Measurements from ENCODE around the gene EIF4EBP3. TPM values are rescaled to one million over a fixed set of nuclear protein-coding genes. Genes with fewer than 3 reads are reported as not detected.
A peak's percentile ranks its signal among the peaks of the same experiment; 100 is the strongest.

The EIF4EBP3 gene
- polyA plus RNA-seq (2012; ENCODE audit: insufficient read length, low read depth): 13.2 TPM

GRCh38 chr5:140547508-140548299 is at the start of gene EIF4EBP3:
Gene EIF4EBP3, plus strand, starts transcription at chr5:140547662. Its CDS starts 76 bp downstream, at chr5:140547738.
- TF ChIP-seq REST (IDR thresholded peaks at IDR 0.05; ENCODE audit: insufficient read depth in 1 of 2, low read depth in 2 of 2, low read length in 2 of 2) (no peak), POLR2AphosphoS5 (IDR thresholded peaks at IDR 0.05; ENCODE audit: low read depth, low read length) (0 out of 2 replicates have a peak, but pooled peaks have one; percentile 41), SIN3A (IDR thresholded peaks at IDR 0.05; ENCODE audit: borderline replicate concordance, insufficient read depth, low read length) (peak; percentile 57; the same call in 1 of the 2 replicates), FOXP2 (optimal IDR thresholded peaks at IDR 0.05; ENCODE audit: borderline replicate concordance, extremely low read depth, extremely low read length, insufficient read depth) (peak; percentile 99)

- no peak for TF ChIP-seq SIN3A (IDR thresholded peaks at IDR 0.05; ENCODE audit: borderline replicate concordance, insufficient read depth, low read length)
- no peak for TF ChIP-seq REST (IDR thresholded peaks at IDR 0.05; ENCODE audit: insufficient read depth in 1 of 2, low read depth in 2 of 2, low read length in 2 of 2)
- no peak for TF ChIP-seq TAF1 (IDR thresholded peaks at IDR 0.05; ENCODE audit: borderline replicate concordance, insufficient read depth, low read length)
- no peak for TF ChIP-seq POLR2AphosphoS5 (IDR thresholded peaks at IDR 0.05; ENCODE audit: low read depth, low read length)
- no peak for TF ChIP-seq FOXP2 (optimal IDR thresholded peaks at IDR 0.05; ENCODE audit: borderline replicate concordance, extremely low read depth, extremely low read length, insufficient read depth)
Observed at GRCh38 chr5:140497897-140498296, 49.6 kb upstream of the EIF4EBP3 start.

GRCh38 chr5:140498591-140498990 is 48.9 kb upstream of the EIF4EBP3 start:
- TF ChIP-seq POLR2AphosphoS5 (IDR thresholded peaks at IDR 0.05; ENCODE audit: low read depth, low read length) (no peak), TAF1 (IDR thresholded peaks at IDR 0.05; ENCODE audit: borderline replicate concordance, insufficient read depth, low read length) (no peak), REST (IDR thresholded peaks at IDR 0.05; ENCODE audit: insufficient read depth in 1 of 2, low read depth in 2 of 2, low read length in 2 of 2) (no peak), FOXP2 (optimal IDR thresholded peaks at IDR 0.05; ENCODE audit: borderline replicate concordance, extremely low read depth, extremely low read length, insufficient read depth) (no peak), SIN3A (IDR thresholded peaks at IDR 0.05; ENCODE audit: borderline replicate concordance, insufficient read depth, low read length) (no peak)

GRCh38 chr5:140502834-140503233 is 44.6 kb upstream of the EIF4EBP3 start:
- TF ChIP-seq SIN3A (IDR thresholded peaks at IDR 0.05; ENCODE audit: borderline replicate concordance, insufficient read depth, low read length) (no peak), REST (IDR thresholded peaks at IDR 0.05; ENCODE audit: insufficient read depth in 1 of 2, low read depth in 2 of 2, low read length in 2 of 2) (no peak), POLR2AphosphoS5 (IDR thresholded peaks at IDR 0.05; ENCODE audit: low read depth, low read length) (no peak), TAF1 (IDR thresholded peaks at IDR 0.05; ENCODE audit: borderline replicate concordance, insufficient read depth, low read length) (no peak), FOXP2 (optimal IDR thresholded peaks at IDR 0.05; ENCODE audit: borderline replicate concordance, extremely low read depth, extremely low read length, insufficient read depth) (no peak)

All from PFSK-1 (cell line).